Colonic mucosa (tissue), 4 donors: ENCODE measurements around the gene INPP5A. TPM values are rescaled to one million over a fixed set of nuclear protein-coding genes. Genes with fewer than 3 reads are reported as not detected.

Experiments used
- DNase-seq: peaks from one replicate; pipeline ENCODE4 v3.0.0-alpha.2; 2020
- H3K27ac ChIP-seq: fragments of 200-600 bp; one replicate; pipeline ENCODE4 v1.8.0; 2021
- H3K27me3 ChIP-seq: fragments of 200-600 bp; one replicate; pipeline ENCODE4 v1.8.0; 2021
- H3K36me3 ChIP-seq: fragments of 200-600 bp; one replicate; pipeline ENCODE4 v1.8.0; 2021
- H3K4me1 ChIP-seq: fragments of 200-600 bp; one replicate; pipeline ENCODE4 v1.8.0; 2021; ENCODE audit warnings: mild to moderate bottlenecking
- H3K4me3 ChIP-seq: fragments of 200-600 bp; one replicate; pipeline ENCODE4 v1.8.0; 2021
- H3K9ac ChIP-seq, 2 donors: one replicate each; pipeline ENCODE4 v1.7.0; 2013; ENCODE audit warnings: control low read depth in 2 of 2, low read depth in 2 of 2, low read length in 2 of 2
- H3K9me3 ChIP-seq: fragments of 200-600 bp; one replicate; pipeline ENCODE4 v1.8.0; 2021
- intact Hi-C: fragments of 100-400 bp; cut with DNase I; formaldehyde crosslinking; loops from one replicate; pipeline ENCODE4 v1.14.1; 2022
- total RNA-seq, 2 donors: library from RNA; stranded (reverse); fragmentation: NEBNext Ultra II Directional in 1 of 2; extraction: Animal tissue kit (Norgen Biotek cat#: 25700) in 1 of 2; gene quantifications; one replicate each; pipeline ENCODE4 v1.2.1, GENCODE V29; 2021
- TF ChIP-seq, protein P1 (sequence below): fragments of 200-600 bp; IDR thresholded peaks from one replicate; pipeline ENCODE4 v1.8.0; 2022; ENCODE audit warnings: antibody characterized with exemption, mild to moderate bottlenecking
- donor health status: healthy.
- donor health status: DM: no; HTN: no; CAD: no.
- donor health status: DM: no; HTN: no; CAD: no.

The INPP5A gene
- total RNA-seq, 2 donors from 2014 or later: 29.9 to 41.5 TPM

DNA sequence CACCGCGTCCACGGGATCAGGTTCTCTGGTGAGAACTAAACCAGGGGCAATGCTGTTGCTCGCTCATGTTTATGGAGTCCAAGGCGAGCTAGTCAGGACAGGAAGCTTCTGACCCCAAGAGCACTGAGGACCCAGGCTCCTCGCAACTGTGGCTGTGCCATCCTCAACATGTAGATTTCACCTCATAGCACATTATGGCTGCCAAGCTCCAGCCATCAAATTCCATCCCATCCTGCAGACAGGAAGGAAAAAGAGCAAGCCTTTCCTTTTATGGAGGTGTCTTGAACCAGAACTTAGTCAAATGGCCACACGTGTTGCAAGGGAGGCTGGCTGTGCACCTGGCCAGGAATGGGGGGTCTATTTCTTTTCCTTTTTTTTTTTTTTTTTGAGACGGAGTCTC is 264.5 kb downstream of the INPP5A start:
- Histone ChIP-seq H3K36me3 (no peaks in the 10 kb centered on the region), H3K4me3 (no peak overlapping the region), H3K4me1 (no peaks in the 10 kb centered on the region), H3K27me3 (no peaks in the 10 kb centered on the region), H3K9ac (no peak overlapping the region), H3K27ac (no peak overlapping the region), H3K9me3 (no peaks in the 10 kb centered on the region)
- intact Hi-C loops: no loop called here
- no peak for DNase-seq
- TF ChIP-seq, protein P1, sequence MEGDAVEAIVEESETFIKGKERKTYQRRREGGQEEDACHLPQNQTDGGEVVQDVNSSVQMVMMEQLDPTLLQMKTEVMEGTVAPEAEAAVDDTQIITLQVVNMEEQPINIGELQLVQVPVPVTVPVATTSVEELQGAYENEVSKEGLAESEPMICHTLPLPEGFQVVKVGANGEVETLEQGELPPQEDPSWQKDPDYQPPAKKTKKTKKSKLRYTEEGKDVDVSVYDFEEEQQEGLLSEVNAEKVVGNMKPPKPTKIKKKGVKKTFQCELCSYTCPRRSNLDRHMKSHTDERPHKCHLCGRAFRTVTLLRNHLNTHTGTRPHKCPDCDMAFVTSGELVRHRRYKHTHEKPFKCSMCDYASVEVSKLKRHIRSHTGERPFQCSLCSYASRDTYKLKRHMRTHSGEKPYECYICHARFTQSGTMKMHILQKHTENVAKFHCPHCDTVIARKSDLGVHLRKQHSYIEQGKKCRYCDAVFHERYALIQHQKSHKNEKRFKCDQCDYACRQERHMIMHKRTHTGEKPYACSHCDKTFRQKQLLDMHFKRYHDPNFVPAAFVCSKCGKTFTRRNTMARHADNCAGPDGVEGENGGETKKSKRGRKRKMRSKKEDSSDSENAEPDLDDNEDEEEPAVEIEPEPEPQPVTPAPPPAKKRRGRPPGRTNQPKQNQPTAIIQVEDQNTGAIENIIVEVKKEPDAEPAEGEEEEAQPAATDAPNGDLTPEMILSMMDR: no peak

DNA sequence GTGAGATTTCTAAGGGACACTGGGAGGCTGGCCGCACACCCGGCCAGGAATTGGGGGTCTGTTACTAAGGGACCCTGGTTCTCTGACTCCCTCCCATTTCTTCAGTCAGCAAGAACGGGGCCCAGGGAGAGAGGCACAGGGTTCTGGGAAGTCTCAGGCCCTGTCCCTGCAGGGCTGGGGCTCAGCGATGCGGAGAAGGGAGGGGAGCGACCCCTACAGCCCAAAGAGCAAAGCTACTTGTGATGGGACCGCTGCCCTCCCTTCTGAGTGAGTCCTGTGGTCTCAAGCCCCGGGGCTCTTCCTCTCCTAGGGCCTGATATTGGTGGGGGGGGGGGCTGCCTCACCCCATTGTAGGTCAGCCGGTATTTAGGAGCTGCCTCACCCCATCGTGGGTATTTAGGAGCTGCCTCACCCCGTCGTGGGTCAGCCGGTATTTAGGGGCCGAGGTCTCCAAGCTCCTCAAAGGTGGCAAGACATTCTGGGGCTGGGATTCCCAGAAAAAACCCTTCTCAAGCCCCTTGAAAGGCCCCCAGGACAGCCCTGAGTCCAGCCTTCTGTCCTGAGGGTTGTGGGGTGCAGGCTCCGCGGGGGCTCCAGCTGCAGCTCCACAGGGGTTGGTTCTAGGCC is 265.2 kb downstream of the INPP5A start:
- DNase-seq: no peak
- intact Hi-C loops: no loop called here
- H3K36me3 ChIP-seq: no peaks in the 10 kb centered on the region
- H3K4me1 ChIP-seq: no peaks in the 10 kb centered on the region
- no peaks in the 10 kb centered on the region for H3K27me3 ChIP-seq
- no peak overlapping the region for H3K9ac ChIP-seq
- TF ChIP-seq, protein P1: no peak
- H3K27ac ChIP-seq: no peak overlapping the region
- no peak overlapping the region for H3K4me3 ChIP-seq
- H3K9me3 ChIP-seq: no peaks in the 10 kb centered on the region

DNA sequence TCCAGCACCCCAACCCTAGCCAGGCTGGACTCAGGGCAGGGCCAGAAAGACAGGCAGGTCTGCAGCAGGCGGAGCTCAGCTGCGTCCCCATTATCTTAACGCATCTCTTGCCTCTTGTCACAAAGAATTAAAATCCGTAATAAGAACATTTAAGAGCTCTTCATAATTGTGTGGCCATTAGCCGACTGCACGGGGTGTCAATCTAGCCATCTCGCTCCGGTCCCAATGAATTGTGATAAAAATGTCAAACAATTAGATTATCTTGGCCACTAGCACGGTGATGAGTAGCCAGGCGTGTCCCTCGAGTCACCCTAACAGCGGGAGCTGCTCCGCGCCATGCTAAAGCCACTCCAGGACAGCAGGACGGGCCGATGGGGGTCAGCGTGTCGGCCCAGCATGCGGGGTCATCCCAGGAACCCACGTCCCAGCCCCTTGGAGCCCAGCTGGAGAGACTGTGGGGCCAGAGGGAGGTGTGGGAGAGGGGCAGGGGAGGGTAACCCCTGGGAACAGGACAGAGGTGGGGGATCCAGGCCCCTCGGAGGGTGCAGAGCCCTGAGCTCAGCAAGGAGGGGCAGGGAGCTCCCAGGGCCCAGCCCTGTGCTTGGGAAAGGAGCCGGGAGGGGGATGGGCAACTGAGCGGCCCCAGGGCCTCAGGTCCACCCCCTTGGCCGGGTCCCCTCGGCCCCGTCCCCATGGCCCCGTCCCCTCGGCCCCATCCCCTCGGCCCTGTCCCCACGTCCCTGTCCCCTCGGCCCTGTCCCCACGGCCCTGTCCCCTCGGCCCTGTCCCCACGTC is 266.0 kb downstream of the INPP5A start:
- TF ChIP-seq, protein P1: no peak
- DNase-seq: no peak
- Histone ChIP-seq H3K4me1 (no peaks in the 10 kb centered on the region), H3K36me3 (no peaks in the 10 kb centered on the region), H3K4me3 (no peak overlapping the region), H3K27ac (no peak overlapping the region), H3K9ac (no peak overlapping the region), H3K27me3 (no peaks in the 10 kb centered on the region), H3K9me3 (no peaks in the 10 kb centered on the region)
- intact Hi-C loops: no loop called here

DNA sequence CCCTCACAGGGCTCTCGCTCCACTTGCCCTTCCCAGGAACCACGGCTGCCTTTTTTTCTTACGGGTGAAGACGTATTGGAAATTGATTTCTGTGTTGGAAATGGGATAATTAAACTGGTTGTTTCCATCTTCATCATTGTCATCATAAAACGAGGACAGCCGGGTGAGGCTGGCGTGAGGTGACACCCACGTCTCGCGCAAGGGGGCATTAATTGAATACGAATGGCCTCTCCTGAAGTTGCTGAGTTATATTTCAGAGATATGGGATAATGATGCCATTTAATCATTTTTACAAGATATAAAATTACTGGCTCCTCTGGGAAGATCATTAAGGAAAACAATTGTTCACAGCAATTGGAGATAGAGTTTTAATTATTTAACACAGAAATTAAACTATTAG is 266.7 kb downstream of the INPP5A start:
- Histone ChIP-seq H3K27me3 (no peaks in the 10 kb centered on the region), H3K27ac (no peak overlapping the region), H3K4me3 (no peak overlapping the region), H3K4me1 (no peaks in the 10 kb centered on the region), H3K36me3 (no peaks in the 10 kb centered on the region), H3K9me3 (no peaks in the 10 kb centered on the region), H3K9ac (no peak overlapping the region)
- DNase-seq: no peak
- intact Hi-C loops: no loop called here
- TF ChIP-seq, protein P1: no peak

DNA sequence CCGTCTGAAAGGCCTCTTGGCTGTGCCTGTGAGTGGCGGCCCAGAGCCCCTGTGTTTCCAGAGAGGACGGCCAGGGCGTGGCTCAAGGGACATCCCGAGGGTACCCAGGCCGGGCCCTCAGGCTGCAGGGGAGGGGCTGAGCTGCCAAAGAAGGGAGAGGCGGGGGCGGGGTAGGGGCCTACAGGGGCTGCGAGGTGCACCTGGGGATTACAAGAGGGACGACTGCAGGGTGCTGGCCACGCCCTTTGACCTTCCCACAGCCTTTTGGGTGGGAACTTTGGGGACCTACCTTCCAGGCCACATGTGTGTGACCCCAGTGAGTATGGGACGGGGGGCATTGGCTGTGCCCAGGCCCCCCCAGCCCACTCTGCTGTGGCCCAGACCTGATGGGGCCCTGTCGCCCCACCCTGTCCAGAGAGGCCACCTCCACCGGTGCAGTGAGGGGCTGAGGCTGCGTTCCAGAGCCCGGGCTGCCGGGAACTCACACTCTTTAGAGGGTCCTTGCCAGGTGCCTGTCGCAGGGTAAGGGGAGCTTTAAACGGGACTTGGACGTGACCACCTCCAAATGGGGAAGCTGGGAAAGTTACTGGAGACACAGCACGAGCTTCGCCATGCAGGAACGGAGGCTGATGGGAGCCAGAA is 267.3 kb downstream of the INPP5A start:
- no peaks in the 10 kb centered on the region for H3K9me3 ChIP-seq
- H3K4me1 ChIP-seq: no peaks in the 10 kb centered on the region
- no peaks in the 10 kb centered on the region for H3K27me3 ChIP-seq
- intact Hi-C loops: no loop called here
- no peak overlapping the region for H3K4me3 ChIP-seq
- TF ChIP-seq, protein P1: no peak
- H3K36me3 ChIP-seq: no peaks in the 10 kb centered on the region
- no peak for DNase-seq
- no peak overlapping the region for H3K27ac ChIP-seq
- H3K9ac ChIP-seq: no peak overlapping the region
